ENCODE measurements around the gene GATA3. TPM values are rescaled to one million over a fixed set of nuclear protein-coding genes. Genes with fewer than 3 reads are reported as not detected.

GATA3 gene
- polyA plus RNA-seq, 4 donors, result 85.8 to 119 (median 102) TPM

GRCh38 chr10:8088504-8088903, 34.0 kb downstream of the GATA3 start:
- DNase-seq (ENCODE audit: low read depth in 4 of 4, low spot score in 3 of 4), result no peak

GRCh38 chr10:8092428-8092827, 37.9 kb downstream of the GATA3 start:
- no peak for DNase-seq (ENCODE audit: low read depth in 4 of 4, low spot score in 3 of 4)

- no peak for DNase-seq (ENCODE audit: low read depth in 4 of 4, low spot score in 3 of 4)
These were observed 41.5 kb downstream of the GATA3 start for GRCh38 chr10:8095959-8096358.

- DNase-seq (ENCODE audit: low read depth in 4 of 4, low spot score in 3 of 4), result no peak
These were observed 42.4 kb downstream of the GATA3 start for GRCh38 chr10:8096931-8097330.

GRCh38 chr10:8100366-8100765, 45.9 kb downstream of the GATA3 start:
- no peak for DNase-seq (ENCODE audit: low read depth in 4 of 4, low spot score in 3 of 4)

GRCh38 chr10:8102708-8103401, 48.4 kb downstream of the GATA3 start:
- DNase-seq (ENCODE audit: low read depth in 4 of 4, low spot score in 3 of 4), result no peak

- no peak for DNase-seq (ENCODE audit: low read depth in 4 of 4, low spot score in 3 of 4)
These were observed 49.1 kb downstream of the GATA3 start for GRCh38 chr10:8103543-8103942.

- no peak for DNase-seq (ENCODE audit: low read depth in 4 of 4, low spot score in 3 of 4)
These were observed 49.5 kb downstream of the GATA3 start for GRCh38 chr10:8104005-8104404.

GRCh38 chr10:8104721-8105120, 50.2 kb downstream of the GATA3 start:
- DNase-seq (ENCODE audit: low read depth in 4 of 4, low spot score in 3 of 4), result no peak

GRCh38 chr10:8105932-8106331, 51.4 kb downstream of the GATA3 start:
- DNase-seq (ENCODE audit: low read depth in 4 of 4, low spot score in 3 of 4), result no peak

GRCh38 chr10:8112230-8112905, 57.9 kb downstream of the GATA3 start:
- no peak for DNase-seq (ENCODE audit: low read depth in 4 of 4, low spot score in 3 of 4)

GRCh38 chr10:8112942-8113442, 58.5 kb downstream of the GATA3 start:
- DNase-seq (ENCODE audit: low read depth in 4 of 4, low spot score in 3 of 4), result no peak

- no peak for DNase-seq (ENCODE audit: low read depth in 4 of 4, low spot score in 3 of 4)
These were observed 59.1 kb downstream of the GATA3 start for GRCh38 chr10:8113616-8114015.

- DNase-seq (ENCODE audit: low read depth in 4 of 4, low spot score in 3 of 4), result no peak
These were observed 60.5 kb downstream of the GATA3 start for GRCh38 chr10:8114741-8115617.

- DNase-seq (ENCODE audit: low read depth in 4 of 4, low spot score in 3 of 4), result no peak
These were observed 61.1 kb downstream of the GATA3 start for GRCh38 chr10:8115618-8115980.

- no peak for DNase-seq (ENCODE audit: low read depth in 4 of 4, low spot score in 3 of 4)
These were observed 62.0 kb downstream of the GATA3 start for GRCh38 chr10:8116474-8116873.

GRCh38 chr10:8116926-8117493, 62.5 kb downstream of the GATA3 start:
- no peak for DNase-seq (ENCODE audit: low read depth in 4 of 4, low spot score in 3 of 4)

- DNase-seq (ENCODE audit: low read depth in 4 of 4, low spot score in 3 of 4), result no peak
These were observed 66.9 kb downstream of the GATA3 start for GRCh38 chr10:8121201-8121890.

- DNase-seq (ENCODE audit: low read depth in 4 of 4, low spot score in 3 of 4), result no peak
These were observed 68.3 kb downstream of the GATA3 start for GRCh38 chr10:8122611-8123369.

- DNase-seq (ENCODE audit: low read depth in 4 of 4, low spot score in 3 of 4), result no peak
These were observed 69.9 kb downstream of the GATA3 start for GRCh38 chr10:8124436-8124835.

All from right renal pelvis (tissue), 4 donors.